GM12878 (cell line): ENCODE results near the gene GALR1. TPM values are rescaled to one million over a fixed set of nuclear protein-coding genes. Genes with fewer than 3 reads are reported as not detected.

ENCODE experiments used
- HDAC6 ChIP-seq: fragments of 200-600 bp; sonication (generic); IDR thresholded peaks from one replicate; pipeline ENCODE4 v1.8.0; 2017; ENCODE audit warnings: antibody characterized with exemption; ENCODE audit not compliant: unreplicated experiment
- LARP7 ChIP-seq: fragments of 450-650 bp; IDR thresholded peaks from 2 replicates; pipeline ENCODE4 v1.6.1; 2017; ENCODE audit warnings: mild to moderate bottlenecking
- polyA plus RNA-seq, 11 experiments: library from polyadenylated mRNA; depleted of rRNA in 4 of 11; unstranded in 6 of 11; stranded (reverse) in 5 of 11; fragments of >200 nt; fragmentation: Nextera tagmentation in 4 of 11; fragmentation: Illumina TruSeq in 1 of 11; extraction: Ambion mirVana in 4 of 11; extraction: Trizol in 1 of 11; gene quantifications; 1 replicate in 1 of 11; 2 replicates in 10 of 11; pipeline versions ENCODE4 v1.2.1 to v1.2.3, GENCODE V29; 2011 to 2016; ENCODE audit warnings: inconsistent platforms in 2 of 11, missing spikeins in 2 of 11, low read depth in 1 of 11
- total RNA-seq, 4 experiments: library from RNA; depleted of rRNA in 3 of 4; stranded (reverse); fragments of >200 nt in 3 of 4; fragmentation: Illumina TruSeq in 1 of 4; extraction: Trizol in 1 of 4; gene quantifications; 2 replicates each; pipeline versions ENCODE4 v1.2.1 to v1.2.3, GENCODE V29; 2013 to 2021
- TF ChIP-seq, protein P1 (sequence below): fragments of 450-650 bp; IDR thresholded peaks from 2 replicates; pipeline ENCODE4 v1.6.1; 2017; ENCODE audit warnings: mild to moderate bottlenecking, moderate library complexity
- TF ChIP-seq, protein P2 (sequence below): IDR thresholded peaks from 2 replicates; pipeline ENCODE4 v1.6.1; 2011; ENCODE audit warnings: low read depth, mild to moderate bottlenecking, low read length, moderate library complexity, borderline replicate concordance; ENCODE audit errors: extremely low read depth
- TF ChIP-seq, protein P3 (sequence below): fragments of 450-650 bp; IDR thresholded peaks from 2 replicates; pipeline ENCODE4 v1.6.1; 2017; ENCODE audit warnings: mild to moderate bottlenecking, low read depth, inconsistent platforms; ENCODE audit not compliant: poor library complexity, severe bottlenecking

The GALR1 gene
- total and polyA plus RNA-seq, 10 of the 15 experiments (the other 5 are each of a cell fraction or from before 2014, with no cell fraction given) = not detected

DNA sequence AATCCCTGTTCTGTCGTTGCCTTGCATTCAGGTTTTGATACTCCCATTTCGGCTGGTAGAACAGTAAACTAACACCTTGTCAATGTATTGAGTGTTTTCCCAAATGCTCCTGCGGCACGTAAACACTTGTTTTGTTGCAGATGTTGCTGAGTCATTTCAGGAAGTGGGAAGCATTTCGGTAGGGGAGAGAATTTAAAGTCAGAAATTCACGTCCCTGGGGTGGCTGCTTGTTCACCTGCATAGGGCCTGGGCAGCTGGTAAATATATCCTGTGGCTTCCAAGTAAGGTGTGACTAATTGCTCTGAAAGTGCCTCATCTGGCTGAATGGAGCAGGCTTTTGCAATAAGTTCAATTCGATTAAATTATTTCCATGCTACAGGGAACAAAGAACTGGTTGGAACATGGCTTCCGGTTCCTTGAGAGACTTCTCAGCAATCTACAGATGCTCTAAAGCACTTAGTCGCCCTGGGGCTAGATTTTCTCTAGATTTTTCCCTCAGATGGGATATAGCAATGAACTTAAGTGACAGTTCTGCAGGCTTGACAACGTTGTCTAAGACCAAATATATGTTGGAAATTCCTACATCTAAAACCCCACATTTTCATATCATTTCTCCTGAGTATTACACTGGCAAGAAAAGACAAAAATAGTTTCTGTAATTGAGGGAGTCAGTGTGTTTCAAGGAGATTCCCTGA, 5.2 kb downstream of the GALR1 start (continued):
- TF ChIP-seq, protein P1, sequence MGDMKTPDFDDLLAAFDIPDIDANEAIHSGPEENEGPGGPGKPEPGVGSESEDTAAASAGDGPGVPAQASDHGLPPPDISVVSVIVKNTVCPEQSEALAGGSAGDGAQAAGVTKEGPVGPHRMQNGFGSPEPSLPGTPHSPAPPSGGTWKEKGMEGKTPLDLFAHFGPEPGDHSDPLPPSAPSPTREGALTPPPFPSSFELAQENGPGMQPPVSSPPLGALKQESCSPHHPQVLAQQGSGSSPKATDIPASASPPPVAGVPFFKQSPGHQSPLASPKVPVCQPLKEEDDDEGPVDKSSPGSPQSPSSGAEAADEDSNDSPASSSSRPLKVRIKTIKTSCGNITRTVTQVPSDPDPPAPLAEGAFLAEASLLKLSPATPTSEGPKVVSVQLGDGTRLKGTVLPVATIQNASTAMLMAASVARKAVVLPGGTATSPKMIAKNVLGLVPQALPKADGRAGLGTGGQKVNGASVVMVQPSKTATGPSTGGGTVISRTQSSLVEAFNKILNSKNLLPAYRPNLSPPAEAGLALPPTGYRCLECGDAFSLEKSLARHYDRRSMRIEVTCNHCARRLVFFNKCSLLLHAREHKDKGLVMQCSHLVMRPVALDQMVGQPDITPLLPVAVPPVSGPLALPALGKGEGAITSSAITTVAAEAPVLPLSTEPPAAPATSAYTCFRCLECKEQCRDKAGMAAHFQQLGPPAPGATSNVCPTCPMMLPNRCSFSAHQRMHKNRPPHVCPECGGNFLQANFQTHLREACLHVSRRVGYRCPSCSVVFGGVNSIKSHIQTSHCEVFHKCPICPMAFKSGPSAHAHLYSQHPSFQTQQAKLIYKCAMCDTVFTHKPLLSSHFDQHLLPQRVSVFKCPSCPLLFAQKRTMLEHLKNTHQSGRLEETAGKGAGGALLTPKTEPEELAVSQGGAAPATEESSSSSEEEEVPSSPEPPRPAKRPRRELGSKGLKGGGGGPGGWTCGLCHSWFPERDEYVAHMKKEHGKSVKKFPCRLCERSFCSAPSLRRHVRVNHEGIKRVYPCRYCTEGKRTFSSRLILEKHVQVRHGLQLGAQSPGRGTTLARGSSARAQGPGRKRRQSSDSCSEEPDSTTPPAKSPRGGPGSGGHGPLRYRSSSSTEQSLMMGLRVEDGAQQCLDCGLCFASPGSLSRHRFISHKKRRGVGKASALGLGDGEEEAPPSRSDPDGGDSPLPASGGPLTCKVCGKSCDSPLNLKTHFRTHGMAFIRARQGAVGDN = no peak
- TF ChIP-seq, protein P2, sequence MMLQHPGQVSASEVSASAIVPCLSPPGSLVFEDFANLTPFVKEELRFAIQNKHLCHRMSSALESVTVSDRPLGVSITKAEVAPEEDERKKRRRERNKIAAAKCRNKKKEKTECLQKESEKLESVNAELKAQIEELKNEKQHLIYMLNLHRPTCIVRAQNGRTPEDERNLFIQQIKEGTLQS = no peak
- TF ChIP-seq HDAC6 (no peak), LARP7 (no peak)
- TF ChIP-seq, protein P3, sequence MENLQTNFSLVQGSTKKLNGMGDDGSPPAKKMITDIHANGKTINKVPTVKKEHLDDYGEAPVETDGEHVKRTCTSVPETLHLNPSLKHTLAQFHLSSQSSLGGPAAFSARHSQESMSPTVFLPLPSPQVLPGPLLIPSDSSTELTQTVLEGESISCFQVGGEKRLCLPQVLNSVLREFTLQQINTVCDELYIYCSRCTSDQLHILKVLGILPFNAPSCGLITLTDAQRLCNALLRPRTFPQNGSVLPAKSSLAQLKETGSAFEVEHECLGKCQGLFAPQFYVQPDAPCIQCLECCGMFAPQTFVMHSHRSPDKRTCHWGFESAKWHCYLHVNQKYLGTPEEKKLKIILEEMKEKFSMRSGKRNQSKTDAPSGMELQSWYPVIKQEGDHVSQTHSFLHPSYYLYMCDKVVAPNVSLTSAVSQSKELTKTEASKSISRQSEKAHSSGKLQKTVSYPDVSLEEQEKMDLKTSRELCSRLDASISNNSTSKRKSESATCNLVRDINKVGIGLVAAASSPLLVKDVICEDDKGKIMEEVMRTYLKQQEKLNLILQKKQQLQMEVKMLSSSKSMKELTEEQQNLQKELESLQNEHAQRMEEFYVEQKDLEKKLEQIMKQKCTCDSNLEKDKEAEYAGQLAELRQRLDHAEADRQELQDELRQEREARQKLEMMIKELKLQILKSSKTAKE = no peak
